CD4-positive, alpha-beta T cell (primary cell): ENCODE data around the gene STK11. TPM values are rescaled to one million over a fixed set of nuclear protein-coding genes. Genes with fewer than 3 reads are reported as not detected.

Source experiments
- ATAC-seq: fragments of 200-7000 bp; cut with Tn5 transposase; one replicate; pipeline ENCODE4 v1.10.0; 2022; ENCODE audit warnings: mild to moderate bottlenecking; ENCODE audit not compliant: poor library complexity
- CTCF ChIA-PET: fragments of 350-600 bp; sonication (Branson Sonifier 250); formaldehyde crosslinking; loops from one replicate; lab custom pipeline; 2021; ENCODE audit warnings: antibody characterized with exemption, inconsistent platforms; lab: Charles Lee
- POLR2A ChIA-PET: fragments of 350-600 bp; sonication (Branson Sonifier 250); formaldehyde crosslinking; loops from one replicate; lab custom pipeline; 2021; ENCODE audit warnings: antibody characterized with exemption, inconsistent platforms; lab: Charles Lee
- DNase-seq, 14 experiments: peaks; one replicate each; pipeline ENCODE4 v3.0.0-alpha.2; 2013 to 2020; ENCODE audit warnings: mixed read lengths in 2 of 14
- H3K27ac ChIP-seq, 2 donors: one replicate each; pipeline versions ENCODE4 v1.5.1 to v1.7.0; 2013; ENCODE audit warnings: low read length in 2 of 2, low read depth in 1 of 2, mild to moderate bottlenecking in 1 of 2
- H3K27me3 ChIP-seq, 2 experiments: 1 replicate in 1 of 2; 2 replicates in 1 of 2; pipeline versions ENCODE4 v1.6.1 to v1.7.0; 2013; ENCODE audit warnings: low read length in 2 of 2, control low read depth in 1 of 2, mild to moderate bottlenecking in 1 of 2, moderate library complexity in 1 of 2; ENCODE audit not compliant: insufficient read depth in 2 of 2, control insufficient read depth in 1 of 2
- H3K36me3 ChIP-seq: one replicate; pipeline ENCODE4 v1.6.1; 2013; ENCODE audit warnings: low read length, control low read depth; ENCODE audit not compliant: insufficient read depth
- H3K4me1 ChIP-seq: one replicate; pipeline ENCODE4 v1.6.1; 2013; ENCODE audit warnings: low read length, control low read depth; ENCODE audit not compliant: insufficient read depth
- H3K4me3 ChIP-seq: one replicate; pipeline ENCODE4 v1.5.1; 2013; ENCODE audit warnings: mild to moderate bottlenecking, low read length, moderate library complexity
- H3K9me3 ChIP-seq, 2 experiments: 1 replicate in 1 of 2; 2 replicates in 1 of 2; pipeline versions ENCODE4 v1.6.1 to v1.7.0; 2013; ENCODE audit warnings: low read length in 2 of 2, mild to moderate bottlenecking in 2 of 2, control low read depth in 1 of 2, moderate library complexity in 1 of 2; ENCODE audit not compliant: control insufficient read depth in 1 of 2, insufficient read depth in 1 of 2
- H3K27ac Mint-ChIP-seq: one replicate; pipeline ENCODE4 v1.8.0; 2020; ENCODE audit warnings: mixed read lengths
- H3K27me3 Mint-ChIP-seq: one replicate; pipeline ENCODE4 v1.8.0; 2021; ENCODE audit warnings: mixed read lengths
- H3K36me3 Mint-ChIP-seq: one replicate; pipeline ENCODE4 v1.8.0; 2021; ENCODE audit warnings: low read depth, mixed read lengths
- H3K4me1 Mint-ChIP-seq: one replicate; pipeline ENCODE4 v1.8.0; 2021; ENCODE audit warnings: low read depth, mixed read lengths
- H3K4me3 Mint-ChIP-seq: one replicate; pipeline ENCODE4 v1.8.0; 2020; ENCODE audit warnings: mild to moderate bottlenecking, mixed read lengths
- H3K9me3 Mint-ChIP-seq: one replicate; pipeline ENCODE4 v1.8.0; 2020; ENCODE audit warnings: mixed read lengths
- CTCF ChIP-seq: fragments of 200-600 bp; IDR thresholded peaks from one replicate; pipeline ENCODE4 v1.8.0; 2022; ENCODE audit warnings: antibody characterized with exemption, mild to moderate bottlenecking
- intact Hi-C, 2 experiments: fragments of 100-400 bp; cut with DNase I in 1 of 2; cut with micrococcal nuclease in 1 of 2; formaldehyde crosslinking; loops; one replicate each; pipeline versions ENCODE4 v1.15.1 to v1.9.0; 2023 to 2025; cut with DNase I, micrococcal nuclease
- total RNA-seq, 174 experiments: library from RNA in 2 of 174; stranded (reverse) in 2 of 174; gene quantifications; one replicate each; pipeline ENCODE4 v1.2.3 and lab custom pipeline; 2021 to 2026

Gene STK11
- total RNA-seq, 2 experiments from 2014 or later = 49.7 to 53.0 TPM

- DNase-seq (no peak), ATAC-seq (no peak)
- no peak for TF ChIP-seq CTCF
- CTCF ChIA-PET = interaction anchor here (1.5 kb wide), 1 partner anchor 50 kb away, joined by 3 read pairs; no protein-coding TSS in a partner anchor
- H3K9me3 Mint-ChIP-seq = no peaks in the 10 kb centered on the region
- Histone ChIP-seq H3K9me3 (no peaks in the 10 kb centered on the region), H3K27ac (no peak overlapping the region), H3K4me1 (peaks cover 12% of the 10 kb centered on the region), H3K4me3 (no peak overlapping the region), H3K36me3 (peaks cover 18% of the 10 kb centered on the region), H3K27me3 (no peaks in the 10 kb centered on the region)
- H3K4me1 Mint-ChIP-seq = peaks cover 5% of the 10 kb centered on the region
- H3K4me3 Mint-ChIP-seq = no peak overlapping the region
- POLR2A ChIA-PET = no interaction called here
- intact Hi-C loops = no loop called here
- no peak overlapping the region for H3K27ac Mint-ChIP-seq
- H3K36me3 Mint-ChIP-seq = no peaks in the 10 kb centered on the region
- H3K27me3 Mint-ChIP-seq = no peaks in the 10 kb centered on the region
These were observed 41.5 kb upstream of the STK11 start for GRCh38 chr19:1163934-1164683.

GRCh38 chr19:1164684-1165531 is 40.7 kb upstream of the STK11 start:
- H3K27me3 Mint-ChIP-seq = no peaks in the 10 kb centered on the region
- TF ChIP-seq CTCF = no peak
- H3K36me3 Mint-ChIP-seq = peaks cover 4% of the 10 kb centered on the region
- peaks cover 10% of the 10 kb centered on the region for H3K4me1 Mint-ChIP-seq
- no peaks in the 10 kb centered on the region for H3K27me3 ChIP-seq
- no peak overlapping the region for H3K4me3 ChIP-seq
- no peaks in the 10 kb centered on the region for H3K9me3 Mint-ChIP-seq
- no peak for ATAC-seq
- H3K27ac ChIP-seq = no peak overlapping the region
- no peak overlapping the region for H3K27ac Mint-ChIP-seq
- CTCF ChIA-PET = no interaction called here
- DNase-seq = no peak
- no peaks in the 10 kb centered on the region for H3K9me3 ChIP-seq
- POLR2A ChIA-PET = no interaction called here
- no peak overlapping the region for H3K4me3 Mint-ChIP-seq
- intact Hi-C loops = no loop called here
- H3K4me1 ChIP-seq = peaks cover 19% of the 10 kb centered on the region
- peaks cover 21% of the 10 kb centered on the region for H3K36me3 ChIP-seq

GRCh38 chr19:1166872-1167573 is 38.6 kb upstream of the STK11 start:
- ChIA-PET POLR2A (no interaction called here), CTCF (no interaction called here)
- Mint-ChIP-seq H3K36me3 (peaks cover 12% of the 10 kb centered on the region), H3K27ac (peak overlapping the region; percentile 24), H3K4me1 (peaks cover 21% of the 10 kb centered on the region), H3K4me3 (no peak overlapping the region), H3K27me3 (no peaks in the 10 kb centered on the region), H3K9me3 (no peaks in the 10 kb centered on the region)
- no peak for DNase-seq
- no peak overlapping the region for H3K4me3 ChIP-seq
- intact Hi-C loops = no loop called here
- peaks cover 20% of the 10 kb centered on the region for H3K36me3 ChIP-seq
- peaks cover 37% of the 10 kb centered on the region for H3K4me1 ChIP-seq
- no peak for TF ChIP-seq CTCF
- no peak for ATAC-seq
- no peaks in the 10 kb centered on the region for H3K27me3 ChIP-seq
- no peaks in the 10 kb centered on the region for H3K9me3 ChIP-seq
- no peak overlapping the region for H3K27ac ChIP-seq
